ENCODE results near the gene PHOSPHO1.

DNA sequence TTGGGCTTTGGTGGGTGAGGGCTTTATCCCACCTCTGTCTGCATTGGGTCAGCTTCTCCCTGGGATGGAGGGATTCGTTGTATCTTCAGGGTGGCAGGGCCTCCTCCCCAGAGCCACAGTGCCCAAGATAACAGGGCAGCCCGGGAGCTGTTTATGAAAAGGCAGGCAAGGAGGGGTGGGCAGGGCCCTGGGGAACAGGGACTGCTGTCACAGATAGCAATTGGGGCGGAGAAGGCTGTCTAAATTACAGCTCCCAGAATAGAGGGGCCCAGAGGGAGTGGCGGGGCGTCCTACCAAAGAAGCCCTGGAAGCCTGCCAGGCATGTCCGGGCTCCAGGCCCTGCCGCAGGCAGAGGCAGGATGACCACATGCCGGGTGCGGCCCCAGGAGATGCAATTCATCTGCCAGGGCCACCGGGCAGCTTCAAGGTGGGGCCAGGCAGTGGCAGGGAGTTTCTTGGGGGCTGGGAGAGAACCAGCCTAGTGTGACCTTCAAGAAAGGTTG is 18.8 kb upstream of the PHOSPHO1 start:
- TF ChIP-seq, protein P1, sequence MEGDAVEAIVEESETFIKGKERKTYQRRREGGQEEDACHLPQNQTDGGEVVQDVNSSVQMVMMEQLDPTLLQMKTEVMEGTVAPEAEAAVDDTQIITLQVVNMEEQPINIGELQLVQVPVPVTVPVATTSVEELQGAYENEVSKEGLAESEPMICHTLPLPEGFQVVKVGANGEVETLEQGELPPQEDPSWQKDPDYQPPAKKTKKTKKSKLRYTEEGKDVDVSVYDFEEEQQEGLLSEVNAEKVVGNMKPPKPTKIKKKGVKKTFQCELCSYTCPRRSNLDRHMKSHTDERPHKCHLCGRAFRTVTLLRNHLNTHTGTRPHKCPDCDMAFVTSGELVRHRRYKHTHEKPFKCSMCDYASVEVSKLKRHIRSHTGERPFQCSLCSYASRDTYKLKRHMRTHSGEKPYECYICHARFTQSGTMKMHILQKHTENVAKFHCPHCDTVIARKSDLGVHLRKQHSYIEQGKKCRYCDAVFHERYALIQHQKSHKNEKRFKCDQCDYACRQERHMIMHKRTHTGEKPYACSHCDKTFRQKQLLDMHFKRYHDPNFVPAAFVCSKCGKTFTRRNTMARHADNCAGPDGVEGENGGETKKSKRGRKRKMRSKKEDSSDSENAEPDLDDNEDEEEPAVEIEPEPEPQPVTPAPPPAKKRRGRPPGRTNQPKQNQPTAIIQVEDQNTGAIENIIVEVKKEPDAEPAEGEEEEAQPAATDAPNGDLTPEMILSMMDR (IDR thresholded peaks at IDR 0.05): no peak
- no peak for TF ChIP-seq POLR2A (IDR thresholded peaks at IDR 0.05)

Data from lower leg skin (tissue), 3 donors.